Measurements from ENCODE around the gene ITCH. TPM values are rescaled to one million over a fixed set of nuclear protein-coding genes. Genes with fewer than 3 reads are reported as not detected.

Gene ITCH
- total and polyA plus RNA-seq, 2 of the 8 experiments (the other 6 are each of a cell fraction or from before 2014, with no cell fraction given) = 3.9 to 45.2 TPM

GRCh38 chr20:34407962-34408474 lies 44.9 kb downstream of the ITCH start:
- no peak for FAIRE-seq
- H2BK120ac ChIP-seq (replicated peaks; ENCODE audit: low read depth, low read length) = no peak overlapping the region
- H3K14ac ChIP-seq (ENCODE audit: insufficient read length) = no peak overlapping the region
- no peak overlapping the region for H2AK5ac ChIP-seq (ENCODE audit: low read depth, low read length)
- H3K9me3 ChIP-seq (ENCODE audit: insufficient read depth in 2 of 2, low read depth in 1 of 2, low read length in 1 of 2) = no peaks in the 10 kb centered on the region
- POLR2A ChIA-PET (ENCODE audit: partially characterized antibody) = interaction anchor here (0.8 kb wide), 1 partner anchor 140 kb away, joined by 3 read pairs; no protein-coding TSS in a partner anchor
- no peak overlapping the region for H3K9ac ChIP-seq (replicated peaks in 1 of 4; ENCODE audit: extremely low read depth in 1 of 4, low read depth in 3 of 4, low read length in 3 of 4)
- no peak overlapping the region for H4K8ac ChIP-seq (ENCODE audit: extremely low read depth, insufficient read depth, low read length)
- peaks cover 4% of the 10 kb centered on the region; the same call in 1 of the 2 replicates for H3K79me1 ChIP-seq (ENCODE audit: low read depth, low read length)
- no peak overlapping the region for H4K91ac ChIP-seq (replicated peaks; ENCODE audit: insufficient read length, low read length)
- peaks cover 2 to 5% of the 10 kb centered on the region in 2 experiments for H4K20me1 ChIP-seq (replicated peaks in 1 of 2; ENCODE audit: control insufficient read depth in 1 of 2, insufficient read depth in 2 of 2, low read length in 2 of 2)
- H2BK12ac ChIP-seq (ENCODE audit: low read depth, low read length) = no peak overlapping the region
- no peaks in the 10 kb centered on the region for H3K4me1 ChIP-seq (replicated peaks in 1 of 4; ENCODE audit: control insufficient read depth in 3 of 4, insufficient read depth in 4 of 4, low read length in 3 of 4)
- TF ChIP-seq CHD1 (IDR thresholded peaks at IDR 0.05; ENCODE audit: low read depth, low read length) = no peak
- H3K79me2 ChIP-seq (ENCODE audit: control insufficient read depth in 1 of 2, insufficient read depth in 2 of 2, low read length in 2 of 2) = peaks cover 0 to 19% of the 10 kb centered on the region in 2 experiments; a peak in 2 of 4 replicates
- CTCF ChIA-PET (ENCODE audit: partially characterized antibody) = interaction anchor here (3.3 kb wide), 1 partner anchor 95 kb away, joined by 12 read pairs; no protein-coding TSS in a partner anchor
- no peak overlapping the region for H3K4ac ChIP-seq (replicated peaks; ENCODE audit: insufficient read length, low read depth, low read length)
- no peak overlapping the region for H2BK15ac ChIP-seq (ENCODE audit: low read length)
- H3K23me2 ChIP-seq (ENCODE audit: low read depth, low read length) = no peaks in the 10 kb centered on the region
- H2BK5ac ChIP-seq (ENCODE audit: low read depth, low read length) = no peak overlapping the region
- H3K27ac ChIP-seq (ENCODE audit: low read depth, low read length) = no peak overlapping the region
- DNase-seq (ENCODE audit: low read depth in 1 of 2, low spot score in 2 of 2) = no peak
- peaks cover 0 to 29% (median 5%) of the 10 kb centered on the region in 4 experiments; a peak in 5 of 8 replicates for H3K36me3 ChIP-seq (ENCODE audit: control insufficient read depth in 2 of 4, insufficient read depth in 4 of 4, low read length in 3 of 4)
- H3K4me2 ChIP-seq (ENCODE audit: insufficient read depth in 1 of 2, low read depth in 2 of 2, low read length in 2 of 2) = no peak overlapping the region
- no peak overlapping the region for H2BK20ac ChIP-seq (ENCODE audit: low read length)
- no peak overlapping the region for H3K18ac ChIP-seq (ENCODE audit: extremely low read depth, low read length)
- H3K23ac ChIP-seq (ENCODE audit: insufficient read length) = no peak overlapping the region
- no peak overlapping the region for H2AFZ ChIP-seq (ENCODE audit: low read length)
- no peak overlapping the region for H4K5ac ChIP-seq (ENCODE audit: insufficient read length, low read depth, low read length)
- 74 to 100% methylated on average over 1 to 9 of the region's 9 CpGs for WGBS, 2 experiments (ENCODE audit: extremely low coverage in 1 of 2, insufficient coverage in 1 of 2, insufficient read length in 1 of 2, insufficient replicate concordance in 2 of 2, low coverage in 1 of 2, low lambda C conversion rate in 2 of 2, missing lambda C conversion rate in 1 of 2)
- H3K27me3 ChIP-seq (replicated peaks in 1 of 4; ENCODE audit: control insufficient read depth in 3 of 4, extremely low read depth in 1 of 4, insufficient read depth in 3 of 4, low read length in 3 of 4) = no peaks in the 10 kb centered on the region
- H3K4me3 ChIP-seq (ENCODE audit: extremely low read depth in 1 of 4, insufficient read depth in 2 of 4, low read depth in 3 of 4, low read length in 4 of 4) = no peak overlapping the region
- H3K56ac ChIP-seq (replicated peaks; ENCODE audit: insufficient read length, low read depth, low read length) = no peak overlapping the region
